Astrocyte of the cerebellum (primary cell): ENCODE data around the gene UNCX.

Experiments used
- DNase-seq: peaks from one replicate; pipeline ENCODE4 v3.0.0-alpha.2; 2011; ENCODE audit warnings: low read depth
- H3K4me3 ChIP-seq: 2 replicates; pipeline ENCODE4 v1.5.1; 2011; ENCODE audit warnings: mild to moderate bottlenecking, low read depth, low read length, moderate library complexity
- in situ Hi-C: cut with HindIII; loops from 2 replicates; pipeline ENCODE4 v1.10.0; 2017; ENCODE audit warnings: low sequenced_read_pairs
- TF ChIP-seq, protein P1 (sequence below): IDR thresholded peaks from 2 replicates; pipeline ENCODE4 v1.5.1; 2012; ENCODE audit warnings: low read length, low read depth, moderate library complexity, mild to moderate bottlenecking; ENCODE audit errors: missing control alignments

Gene UNCX

DNA sequence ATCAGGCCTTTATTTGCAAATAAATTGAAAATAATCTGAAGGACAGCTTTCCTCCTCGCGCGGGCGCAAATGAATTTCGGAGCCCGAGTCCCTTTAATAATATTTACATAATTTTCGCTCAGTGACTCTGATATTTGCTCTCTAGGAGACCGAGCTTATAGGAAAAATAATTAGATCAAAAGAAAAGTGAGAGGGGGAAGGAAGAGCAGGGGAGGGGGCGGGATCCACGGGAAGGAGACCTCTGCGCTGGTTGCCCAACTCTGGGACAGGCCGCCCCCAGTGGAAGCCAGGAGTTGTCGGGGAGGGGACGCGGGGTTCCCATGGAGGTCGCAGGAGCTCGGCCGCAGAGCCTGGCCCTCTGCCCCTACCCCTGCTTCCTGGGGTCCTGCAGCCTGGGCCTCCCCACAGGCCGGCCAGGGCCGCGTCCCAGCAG, 5.8 kb downstream of the UNCX start:
- no peak for DNase-seq
- H3K4me3 ChIP-seq = no peak overlapping the region
- in situ Hi-C loops = no loop called here
- TF ChIP-seq, protein P1, sequence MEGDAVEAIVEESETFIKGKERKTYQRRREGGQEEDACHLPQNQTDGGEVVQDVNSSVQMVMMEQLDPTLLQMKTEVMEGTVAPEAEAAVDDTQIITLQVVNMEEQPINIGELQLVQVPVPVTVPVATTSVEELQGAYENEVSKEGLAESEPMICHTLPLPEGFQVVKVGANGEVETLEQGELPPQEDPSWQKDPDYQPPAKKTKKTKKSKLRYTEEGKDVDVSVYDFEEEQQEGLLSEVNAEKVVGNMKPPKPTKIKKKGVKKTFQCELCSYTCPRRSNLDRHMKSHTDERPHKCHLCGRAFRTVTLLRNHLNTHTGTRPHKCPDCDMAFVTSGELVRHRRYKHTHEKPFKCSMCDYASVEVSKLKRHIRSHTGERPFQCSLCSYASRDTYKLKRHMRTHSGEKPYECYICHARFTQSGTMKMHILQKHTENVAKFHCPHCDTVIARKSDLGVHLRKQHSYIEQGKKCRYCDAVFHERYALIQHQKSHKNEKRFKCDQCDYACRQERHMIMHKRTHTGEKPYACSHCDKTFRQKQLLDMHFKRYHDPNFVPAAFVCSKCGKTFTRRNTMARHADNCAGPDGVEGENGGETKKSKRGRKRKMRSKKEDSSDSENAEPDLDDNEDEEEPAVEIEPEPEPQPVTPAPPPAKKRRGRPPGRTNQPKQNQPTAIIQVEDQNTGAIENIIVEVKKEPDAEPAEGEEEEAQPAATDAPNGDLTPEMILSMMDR = no peak

DNA sequence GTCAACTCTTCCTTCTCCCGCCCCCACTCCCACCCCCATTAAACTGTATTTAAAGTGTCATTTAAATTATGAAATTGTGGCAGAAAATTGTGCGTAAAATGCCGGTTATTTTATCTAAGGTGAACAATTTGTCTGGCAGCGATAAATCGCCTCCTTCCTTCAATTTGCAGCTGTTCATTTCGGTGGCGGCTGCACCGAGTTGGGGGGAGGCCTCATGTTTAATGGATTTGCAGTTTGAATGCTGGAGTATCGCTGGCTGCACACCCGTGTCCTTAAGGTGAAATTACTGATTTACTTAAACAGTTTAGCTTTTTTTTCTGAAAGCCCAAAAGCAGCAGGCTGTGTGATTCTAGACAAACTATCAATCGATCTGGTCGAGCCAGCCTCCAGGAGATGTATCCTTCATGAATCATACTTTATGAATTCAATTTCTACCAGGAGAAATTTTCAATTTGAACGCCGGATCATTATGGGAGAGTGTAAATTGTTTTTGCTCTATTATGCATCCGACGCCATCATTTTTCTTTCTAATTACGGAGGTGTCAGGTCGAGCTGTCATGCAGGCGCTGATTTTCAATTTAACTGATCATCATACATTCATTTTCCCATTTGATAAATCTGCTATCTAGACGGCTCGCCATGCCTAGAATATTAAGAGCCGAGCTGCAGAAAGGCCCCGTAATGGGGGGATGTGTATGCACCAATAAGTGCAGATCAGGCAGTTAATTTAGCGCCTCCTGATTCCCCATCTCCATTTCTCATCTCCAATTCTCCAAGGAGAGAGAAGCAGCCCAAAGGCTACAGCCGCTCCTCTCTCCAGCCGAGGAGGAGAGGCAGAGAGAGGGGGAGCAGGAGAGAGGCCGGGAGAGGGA, 6.5 kb downstream of the UNCX start:
- TF ChIP-seq, protein P1 = no peak
- in situ Hi-C loops = no loop called here
- H3K4me3 ChIP-seq = no peak overlapping the region
- DNase-seq = no peak

DNA sequence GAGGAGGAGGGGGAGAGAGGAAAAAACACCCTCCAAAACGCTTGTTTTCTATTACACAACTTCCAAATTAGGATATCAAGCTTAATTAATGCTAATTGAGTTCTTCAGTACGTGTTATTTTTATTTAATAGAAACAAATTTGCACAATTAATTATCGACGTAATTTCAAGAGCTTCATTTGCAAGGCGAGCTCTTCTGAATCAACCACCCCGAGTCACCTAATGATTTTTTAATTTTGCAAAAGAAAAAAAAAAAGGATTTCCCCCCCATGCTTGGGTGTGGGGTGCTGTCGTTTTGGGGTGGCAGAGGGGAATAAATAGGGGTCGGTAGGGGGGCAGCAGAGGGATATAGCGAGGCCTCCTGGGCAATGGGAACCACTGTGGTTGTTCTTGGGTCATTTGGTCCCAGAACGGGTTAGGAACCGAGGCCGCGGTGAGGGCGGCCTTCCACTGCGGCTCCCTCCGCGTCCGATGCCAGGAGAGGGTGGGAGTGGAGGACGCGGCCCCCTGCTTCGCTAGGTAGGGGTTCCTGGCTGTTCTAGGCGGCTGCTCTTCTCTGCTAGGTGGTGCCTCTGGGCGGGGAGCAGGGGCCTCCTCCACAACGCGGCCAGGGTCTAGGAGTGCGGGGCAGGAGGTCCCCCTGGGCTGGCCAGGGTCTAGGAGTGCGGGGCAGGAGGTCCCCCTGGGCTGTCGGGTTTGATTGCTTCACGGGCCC, 7.3 kb downstream of the UNCX start:
- no peak overlapping the region for H3K4me3 ChIP-seq
- DNase-seq = no peak
- TF ChIP-seq, protein P1 = no peak
- in situ Hi-C loops = no loop called here

DNA sequence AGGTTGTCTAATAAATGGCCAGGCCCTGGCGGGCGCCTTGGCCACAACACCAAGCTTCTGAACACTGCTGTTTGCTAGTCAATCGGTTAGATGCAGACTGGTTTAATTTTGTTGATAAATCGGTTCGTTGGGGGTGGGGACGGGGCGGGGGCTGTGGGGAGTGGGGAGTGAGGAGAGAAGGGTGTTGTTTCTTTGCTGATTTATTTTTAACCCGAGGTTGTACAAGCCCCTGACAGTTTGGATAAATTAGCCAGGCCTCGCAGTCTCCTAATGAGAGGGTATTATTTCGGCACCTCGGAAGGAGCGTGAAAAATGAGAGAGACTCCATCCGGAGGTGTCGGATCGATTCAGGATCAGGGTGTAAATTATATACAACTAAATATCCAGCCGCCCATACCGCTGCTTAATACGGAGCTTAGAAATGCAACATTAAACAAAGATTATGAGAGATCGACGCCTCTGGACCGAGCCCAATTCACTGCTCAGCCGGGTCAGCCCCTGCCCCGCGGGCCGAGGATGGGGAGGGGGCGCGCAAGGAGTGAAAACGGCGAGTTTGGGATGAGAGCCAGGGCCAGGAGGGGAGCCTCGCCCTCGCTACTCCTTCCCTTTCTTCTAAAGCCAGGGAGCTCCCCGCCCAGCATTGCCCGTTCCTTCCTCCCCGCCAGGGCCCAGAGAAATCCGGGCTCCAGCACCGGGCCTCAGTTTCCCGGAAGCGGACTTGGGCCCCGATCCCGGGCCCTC, 8.0 kb downstream of the UNCX start:
- TF ChIP-seq, protein P1 = no peak
- in situ Hi-C loops = no loop called here
- H3K4me3 ChIP-seq = no peak overlapping the region
- DNase-seq = no peak

DNA sequence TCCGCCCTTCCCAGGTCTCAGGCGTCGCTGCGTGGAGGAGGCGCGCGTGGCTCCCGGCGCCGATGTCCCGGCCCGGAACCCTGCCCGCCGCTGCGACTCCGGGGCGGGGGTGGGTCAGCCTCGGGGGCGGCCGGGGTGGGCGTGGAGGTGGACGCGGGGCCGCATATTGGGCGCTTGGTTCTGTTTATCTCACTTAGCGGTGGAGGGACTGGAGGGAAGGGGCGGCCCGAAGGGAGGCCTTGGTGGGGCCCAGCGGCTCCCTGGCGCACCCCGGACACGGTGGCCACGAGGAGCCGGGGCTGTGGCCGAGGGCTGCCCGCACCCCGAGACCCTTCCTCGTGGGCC, 8.6 kb downstream of the UNCX start:
- no peak for DNase-seq
- TF ChIP-seq, protein P1 = no peak
- no peak overlapping the region for H3K4me3 ChIP-seq
- in situ Hi-C loops = no loop called here

DNA sequence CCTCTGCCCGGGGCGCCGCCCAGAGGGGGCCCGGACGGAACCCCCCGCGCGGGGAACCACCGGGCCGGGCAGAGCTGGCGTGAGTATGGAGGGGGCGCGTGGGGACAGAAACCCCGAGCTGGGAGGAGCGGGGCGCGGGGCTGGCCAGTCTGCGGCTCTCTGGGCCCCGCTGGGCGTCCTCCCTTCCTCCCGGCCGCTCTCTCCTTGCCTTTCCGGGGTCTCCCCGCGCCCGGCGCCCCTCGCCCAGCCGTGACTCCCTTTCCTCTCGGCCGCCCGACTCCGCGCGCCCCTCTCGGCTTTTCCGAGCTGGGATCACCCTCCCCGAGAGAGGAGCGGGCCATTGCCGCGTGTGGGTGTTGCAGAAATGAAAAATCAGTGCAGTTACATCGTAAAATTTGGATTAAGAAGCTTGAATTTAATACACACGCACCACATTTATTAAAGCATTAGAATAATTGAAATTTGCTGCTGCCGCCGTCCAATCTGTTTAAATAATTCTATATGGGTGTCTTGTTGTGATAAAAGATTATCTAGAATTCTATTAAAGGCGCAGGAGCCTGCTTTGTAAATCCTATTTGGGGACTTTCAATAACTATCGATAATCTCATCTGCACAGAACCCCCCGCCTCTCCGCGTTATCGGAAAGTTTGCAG, 9.1 kb downstream of the UNCX start:
- no peak overlapping the region for H3K4me3 ChIP-seq
- TF ChIP-seq, protein P1 = no peak
- no peak for DNase-seq
- in situ Hi-C loops = no loop called here
